ENCODE data around the gene LRRC45. TPM values are rescaled to one million over a fixed set of nuclear protein-coding genes. Genes with fewer than 3 reads are reported as not detected.
"Not testable (repeated sequence)": the region's sequence is repeated elsewhere in the genome, so short reads cannot be mapped to it uniquely, and the experiment has no call there.

LRRC45 gene
- total and polyA plus RNA-seq, 8 donors, result 12.0 to 23.2 (median 17.6) TPM

GRCh38 chr17:81978524-81979298 is 44.4 kb upstream of the LRRC45 start:
- ATAC-seq (no peak), DNase-seq (peak in 1 of 4 donors; percentile 72)
- peaks cover 0 to 1% of the 10 kb centered on the region in 2 donors for H3K9me3 ChIP-seq
- peaks cover 0 to 13% of the 10 kb centered on the region in 2 donors for H3K36me3 ChIP-seq
- no peaks in the 10 kb centered on the region for H3K27me3 ChIP-seq
- peak overlapping the region; percentile 74 to 88 for H3K4me3 ChIP-seq
- peaks cover 10 to 35% of the 10 kb centered on the region in 2 donors for H3K4me1 ChIP-seq
- H3K27ac ChIP-seq, result no peak overlapping the region
- intact Hi-C loops (cut with DNase I), result no loop called here
- no peak for TF ChIP-seq CTCF (IDR thresholded peaks at IDR 0.05)

- Histone ChIP-seq H3K9me3 (no peaks in the 10 kb centered on the region), H3K4me1 (peaks cover 10 to 35% of the 10 kb centered on the region in 2 donors), H3K27ac (no peak overlapping the region), H3K36me3 (peaks cover 0 to 24% of the 10 kb centered on the region in 2 donors), H3K4me3 (no peak overlapping the region), H3K27me3 (no peaks in the 10 kb centered on the region)
- TF ChIP-seq CTCF (IDR thresholded peaks at IDR 0.05), result no peak
- DNase-seq, result no peak
- intact Hi-C loops (cut with DNase I), result no loop called here
- ATAC-seq, result no peak
Observed at GRCh38 chr17:81980122-81980521, 43.0 kb upstream of the LRRC45 start.

DNA sequence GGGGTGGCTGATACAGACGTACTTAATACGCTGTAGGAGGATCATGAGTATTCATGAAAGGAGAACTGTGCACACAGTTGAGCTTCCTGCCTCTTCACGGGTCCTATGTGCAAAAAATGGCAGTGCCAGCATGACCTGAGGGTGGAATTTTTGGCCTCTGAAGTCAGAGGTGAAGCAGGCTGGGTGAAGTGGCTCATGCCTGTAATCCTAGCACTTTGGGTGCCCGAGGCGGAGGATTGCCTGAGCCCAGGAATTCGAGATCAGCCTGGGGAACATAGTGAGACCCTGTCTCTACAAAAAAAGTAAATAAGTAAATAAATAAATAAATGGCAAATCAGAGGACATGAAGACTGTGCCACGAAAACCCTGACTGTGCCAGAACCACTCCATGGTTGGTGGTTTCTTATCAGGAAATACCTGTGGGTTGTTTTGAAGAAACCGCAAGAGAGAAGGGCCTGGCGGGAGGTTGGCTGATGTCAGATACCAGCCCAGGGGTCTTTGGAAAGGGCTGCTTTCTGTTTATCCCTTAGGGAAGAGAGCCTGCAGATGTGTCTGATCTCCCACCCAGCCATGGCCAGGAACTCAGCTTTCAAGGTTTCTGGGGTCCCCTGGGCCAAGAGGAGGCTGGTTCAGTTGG is 42.3 kb upstream of the LRRC45 start:
- peak; percentile 21 for ATAC-seq
- Histone ChIP-seq H3K36me3 (peaks cover 0 to 31% of the 10 kb centered on the region in 2 donors), H3K4me1 (peaks cover 10 to 35% of the 10 kb centered on the region in 2 donors), H3K27me3 (no peaks in the 10 kb centered on the region), H3K4me3 (no peak overlapping the region), H3K9me3 (no peaks in the 10 kb centered on the region), H3K27ac (peak overlapping the region in 1 of 2 donors; percentile 26)
- intact Hi-C loops (cut with DNase I), result no loop called here
- TF ChIP-seq CTCF (IDR thresholded peaks at IDR 0.05), result no peak
- DNase-seq, result no peak

DNA sequence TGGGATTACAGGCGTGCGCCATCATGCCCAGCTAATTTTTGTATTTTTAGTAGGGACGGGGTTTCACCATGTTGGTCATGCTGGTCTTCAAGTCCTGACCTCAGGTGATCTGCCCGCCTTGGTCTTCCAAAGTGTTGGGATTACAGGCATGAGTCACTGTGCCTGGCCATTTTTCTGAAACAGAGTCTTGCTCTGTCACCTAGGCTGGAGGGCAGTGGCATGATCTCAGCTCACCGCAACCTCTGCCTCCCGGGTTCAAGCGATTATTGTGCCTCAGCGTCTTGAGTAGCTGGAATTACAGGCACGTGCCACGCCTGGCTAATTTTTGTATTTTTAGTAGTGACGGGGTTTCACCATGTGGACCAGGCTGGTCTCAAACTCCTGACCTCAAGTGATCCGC is 41.6 kb upstream of the LRRC45 start:
- DNase-seq; ATAC-seq; H3K27me3 ChIP-seq; H3K4me3 ChIP-seq; H3K9me3 ChIP-seq; H3K27ac ChIP-seq; intact Hi-C loops (cut with DNase I): not testable (repeated sequence)
- peaks cover 0 to 38% of the 10 kb centered on the region in 2 donors for H3K36me3 ChIP-seq
- peaks cover 10 to 32% of the 10 kb centered on the region in 2 donors for H3K4me1 ChIP-seq

- intact Hi-C loops (cut with DNase I), result no loop called here
- ATAC-seq (no peak), DNase-seq (peak in 1 of 4 donors; percentile 63)
- H3K27me3 ChIP-seq, result no peaks in the 10 kb centered on the region
- H3K27ac ChIP-seq, result no peak overlapping the region
- no peak overlapping the region for H3K4me3 ChIP-seq
- H3K9me3 ChIP-seq, result no peaks in the 10 kb centered on the region
- TF ChIP-seq CTCF (IDR thresholded peaks at IDR 0.05), result no peak
- peaks cover 0 to 50% of the 10 kb centered on the region in 2 donors for H3K36me3 ChIP-seq
- peaks cover 7 to 24% of the 10 kb centered on the region in 2 donors for H3K4me1 ChIP-seq
Observed at GRCh38 chr17:81983011-81983638, 40.0 kb upstream of the LRRC45 start.
